HG02642 (cell line): Measurements from ENCODE around the gene PLEKHA6.

Experiments used
- ATAC-seq: cut with Tn5 transposase; IDR thresholded peaks from one replicate; pipeline ENCODE4 v1.9.1; 2021; ENCODE audit warnings: mild to moderate bottlenecking; ENCODE audit not compliant: unreplicated experiment, poor library complexity

The PLEKHA6 gene

GRCh38 chr1:204357551-204358490, 1.9 kb downstream of the PLEKHA6 start:
- no peak for ATAC-seq

DNA sequence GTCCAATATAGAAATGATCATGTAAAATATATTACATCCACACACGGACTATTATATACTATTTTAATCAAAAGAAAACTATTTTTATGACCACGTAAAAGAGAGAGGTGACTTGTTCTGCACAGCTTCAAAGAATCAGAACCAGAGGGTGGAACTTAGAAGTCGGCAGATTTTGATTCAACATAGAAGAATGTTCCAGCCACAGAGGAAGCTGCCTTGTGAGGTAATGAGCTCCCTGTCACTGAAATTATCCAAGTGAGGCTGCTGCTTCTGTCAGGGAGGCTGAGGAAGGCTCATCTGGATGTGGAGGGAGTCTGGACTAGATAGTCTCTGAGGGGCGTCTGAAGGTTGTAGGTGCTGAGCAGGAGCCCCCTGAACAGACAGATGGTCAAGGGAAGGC, 2.7 kb downstream of the PLEKHA6 start:
- ATAC-seq, result no peak

- no peak for ATAC-seq
These were observed 3.8 kb downstream of the PLEKHA6 start for GRCh38 chr1:204355913-204356312.

GRCh38 chr1:204354579-204354978, 5.2 kb downstream of the PLEKHA6 start:
- ATAC-seq, result no peak

DNA sequence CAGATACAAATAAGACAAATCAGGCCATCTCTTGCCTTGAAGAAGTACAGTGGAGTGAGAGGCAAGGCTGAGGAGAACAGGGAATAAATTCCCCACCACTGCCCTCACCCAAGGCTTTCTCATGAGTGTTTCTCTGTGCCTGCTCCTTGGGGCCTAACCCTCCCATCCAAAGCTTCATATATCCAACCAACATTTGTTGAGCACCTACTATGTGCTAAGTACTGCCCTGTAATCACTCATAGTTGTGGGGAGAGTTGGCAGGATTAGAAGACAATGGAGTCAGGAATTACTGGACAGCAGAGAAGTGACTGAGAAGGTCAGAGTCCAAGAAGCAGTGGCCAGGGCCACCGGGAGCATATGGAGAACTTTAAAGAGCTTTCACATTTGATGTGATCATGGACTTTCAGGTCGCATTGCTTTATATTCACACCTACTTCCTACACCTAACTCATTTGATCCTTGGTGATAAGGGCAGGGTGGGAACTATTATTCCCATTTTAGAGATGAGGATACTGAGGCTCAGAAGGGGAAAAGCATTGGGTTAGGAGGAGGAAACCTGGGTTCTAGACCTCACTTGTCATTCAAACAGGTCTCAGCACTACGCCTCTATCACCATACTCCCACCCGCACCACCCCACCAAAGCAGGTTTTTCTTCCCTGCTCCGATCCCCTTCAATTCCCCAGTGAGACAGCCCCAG, 6.4 kb downstream of the PLEKHA6 start:
- ATAC-seq, result no peak

DNA sequence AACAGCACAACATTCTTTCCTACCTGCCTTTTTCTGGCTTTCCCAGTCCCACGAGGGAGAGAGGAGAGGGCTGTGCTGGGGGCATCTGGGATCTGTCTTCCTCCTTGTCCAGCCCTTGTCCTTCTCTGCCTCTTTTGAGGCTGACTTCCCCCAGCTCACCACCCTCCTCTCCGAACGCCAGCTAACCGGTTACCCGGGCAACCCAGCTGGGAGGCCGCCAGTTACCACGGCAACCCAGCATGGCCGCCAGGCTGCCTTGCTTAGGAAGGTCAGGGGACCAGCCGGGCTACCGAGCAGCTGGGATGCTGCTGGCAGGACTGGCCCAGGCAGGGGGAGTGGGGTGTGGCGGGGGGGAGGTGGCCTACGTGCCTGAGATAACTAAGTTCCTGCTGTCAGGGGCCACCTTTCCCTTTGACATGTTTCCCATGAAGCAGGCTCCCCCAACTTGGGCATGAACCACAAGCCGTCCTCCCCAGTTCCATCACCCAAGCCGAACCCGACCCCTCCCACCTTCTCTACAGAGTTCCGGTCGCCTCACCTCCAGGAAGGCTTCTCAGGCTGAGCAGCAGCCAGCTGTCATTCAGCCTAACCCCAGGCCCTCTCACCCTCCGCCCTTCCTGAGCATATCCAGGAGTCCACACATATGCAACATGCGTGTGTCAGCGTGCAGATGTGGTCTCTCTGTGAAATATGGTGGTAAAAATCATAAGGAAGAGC, 8.7 kb downstream of the PLEKHA6 start:
- ATAC-seq, result no peak

- ATAC-seq, result no peak
These were observed 9.4 kb downstream of the PLEKHA6 start for GRCh38 chr1:204350312-204350711.

DNA sequence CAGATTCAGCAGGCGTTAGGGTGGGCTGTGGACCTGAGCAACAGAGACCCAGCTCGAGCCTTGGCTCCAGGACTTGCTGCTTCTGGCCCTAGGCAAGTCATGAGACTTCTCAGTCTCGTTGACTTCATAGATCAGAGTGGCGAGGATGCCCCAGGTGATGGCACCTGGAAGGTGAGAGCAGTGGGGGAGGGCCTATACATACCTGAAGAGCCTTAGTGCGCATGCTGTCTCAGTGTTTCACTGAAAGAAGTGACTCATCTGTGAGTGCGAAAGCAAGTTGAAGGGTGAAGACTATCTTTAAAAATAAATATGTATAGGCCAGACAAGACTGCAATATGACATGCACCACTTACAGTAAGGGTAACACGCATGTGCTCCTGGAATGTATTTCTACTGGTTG, 10.1 kb downstream of the PLEKHA6 start:
- no peak for ATAC-seq

DNA sequence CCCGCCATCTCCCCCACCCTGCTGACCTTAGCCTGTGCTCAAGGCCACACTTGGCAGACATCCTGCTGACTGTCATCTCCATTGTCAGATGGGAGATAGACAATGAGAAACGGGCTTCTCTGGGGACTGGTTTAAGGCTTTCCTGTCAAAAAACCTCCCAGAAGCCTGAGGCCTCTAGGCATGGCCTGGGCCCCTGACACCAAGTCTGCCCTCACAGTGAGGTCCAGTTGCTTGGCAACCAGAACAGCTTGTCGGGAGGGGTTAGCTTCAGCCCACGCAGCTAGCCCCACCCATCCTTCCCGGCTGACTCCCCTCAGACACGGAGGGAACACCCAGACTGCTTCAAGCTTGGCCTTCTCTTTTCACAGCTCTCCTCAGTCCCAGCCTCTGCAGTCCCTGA, 11.0 kb downstream of the PLEKHA6 start:
- no peak for ATAC-seq

DNA sequence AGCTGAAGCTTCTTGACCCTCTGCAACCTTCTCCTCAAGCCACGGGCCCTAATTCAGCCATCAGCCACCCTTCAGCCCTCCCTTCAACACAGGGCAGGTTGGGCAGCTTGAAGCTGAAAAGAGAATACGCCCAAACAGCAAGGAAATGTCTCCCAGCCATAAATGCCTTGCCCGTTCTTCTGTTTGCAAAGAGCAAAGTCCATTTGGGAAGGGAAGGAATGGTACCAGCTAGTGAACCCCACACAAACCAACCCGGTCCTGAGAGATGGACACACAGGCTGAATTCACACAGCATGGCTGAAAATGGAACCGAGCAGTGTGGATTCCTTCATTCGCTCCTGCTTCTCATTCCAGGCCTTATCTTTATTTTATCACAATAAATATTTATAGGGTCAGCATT, 11.5 kb downstream of the PLEKHA6 start:
- no peak for ATAC-seq

DNA sequence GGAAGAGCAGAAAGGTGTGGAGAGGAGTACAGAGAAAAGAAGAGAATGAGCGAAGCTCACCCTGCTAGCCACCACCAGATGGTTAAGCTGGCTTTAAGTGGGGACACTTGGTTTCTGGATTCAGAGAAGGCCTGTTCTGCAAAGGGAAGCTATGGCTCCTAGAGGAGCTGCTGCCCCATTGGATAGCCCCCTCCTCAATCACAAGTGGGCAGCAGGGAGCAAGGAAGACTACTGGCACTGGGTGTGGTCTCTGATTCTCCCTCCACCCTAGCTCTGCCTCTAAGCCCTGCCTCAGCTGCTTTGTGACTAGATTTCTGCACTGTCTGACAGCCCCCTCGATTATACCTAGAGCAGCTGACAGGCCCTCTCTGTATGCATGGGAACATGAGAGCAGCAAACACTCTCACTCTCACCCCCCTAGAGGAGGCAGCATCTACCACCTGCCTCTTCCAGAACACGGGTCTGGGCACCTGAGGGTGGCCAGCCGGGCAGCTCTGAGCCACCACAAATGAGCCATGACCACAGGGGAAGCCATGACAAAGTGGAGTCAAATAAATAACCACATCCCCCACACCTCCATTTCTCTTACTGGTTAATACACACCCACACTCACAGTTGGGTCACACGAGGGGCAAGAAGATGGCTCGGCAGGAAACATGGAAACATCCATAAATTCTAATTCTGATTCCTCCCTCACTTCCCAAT, 13.6 kb downstream of the PLEKHA6 start:
- ATAC-seq, result no peak

DNA sequence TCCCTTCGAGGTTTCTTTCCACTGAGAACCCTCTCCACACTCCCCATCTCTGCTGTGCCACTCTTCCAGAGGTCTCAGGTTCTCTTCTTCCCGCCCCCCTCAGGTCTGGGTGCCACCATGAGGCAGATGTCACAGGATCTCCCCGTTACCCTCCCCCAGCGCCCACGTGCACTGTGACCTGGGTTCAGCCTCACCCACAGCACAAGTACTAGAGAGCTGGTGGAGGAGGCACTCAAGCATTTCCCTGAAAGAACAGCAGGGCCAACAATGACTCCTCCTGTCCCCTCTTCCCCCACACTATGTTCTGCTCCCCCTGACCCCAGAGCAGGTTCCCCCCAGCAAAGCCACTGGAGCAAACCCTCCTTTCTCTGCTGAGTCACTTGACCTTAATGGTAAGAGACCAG, 14.3 kb downstream of the PLEKHA6 start:
- no peak for ATAC-seq

GRCh38 chr1:204344665-204345355, 14.9 kb downstream of the PLEKHA6 start:
- ATAC-seq, result no peak

- ATAC-seq, result no peak
These were observed 15.9 kb downstream of the PLEKHA6 start for GRCh38 chr1:204343802-204344201.

- ATAC-seq, result no peak
These were observed 16.5 kb downstream of the PLEKHA6 start for GRCh38 chr1:204343247-204343646.

- no peak for ATAC-seq
These were observed 17.4 kb downstream of the PLEKHA6 start for GRCh38 chr1:204342310-204342709.

GRCh38 chr1:204341380-204341779, 18.3 kb downstream of the PLEKHA6 start:
- no peak for ATAC-seq

DNA sequence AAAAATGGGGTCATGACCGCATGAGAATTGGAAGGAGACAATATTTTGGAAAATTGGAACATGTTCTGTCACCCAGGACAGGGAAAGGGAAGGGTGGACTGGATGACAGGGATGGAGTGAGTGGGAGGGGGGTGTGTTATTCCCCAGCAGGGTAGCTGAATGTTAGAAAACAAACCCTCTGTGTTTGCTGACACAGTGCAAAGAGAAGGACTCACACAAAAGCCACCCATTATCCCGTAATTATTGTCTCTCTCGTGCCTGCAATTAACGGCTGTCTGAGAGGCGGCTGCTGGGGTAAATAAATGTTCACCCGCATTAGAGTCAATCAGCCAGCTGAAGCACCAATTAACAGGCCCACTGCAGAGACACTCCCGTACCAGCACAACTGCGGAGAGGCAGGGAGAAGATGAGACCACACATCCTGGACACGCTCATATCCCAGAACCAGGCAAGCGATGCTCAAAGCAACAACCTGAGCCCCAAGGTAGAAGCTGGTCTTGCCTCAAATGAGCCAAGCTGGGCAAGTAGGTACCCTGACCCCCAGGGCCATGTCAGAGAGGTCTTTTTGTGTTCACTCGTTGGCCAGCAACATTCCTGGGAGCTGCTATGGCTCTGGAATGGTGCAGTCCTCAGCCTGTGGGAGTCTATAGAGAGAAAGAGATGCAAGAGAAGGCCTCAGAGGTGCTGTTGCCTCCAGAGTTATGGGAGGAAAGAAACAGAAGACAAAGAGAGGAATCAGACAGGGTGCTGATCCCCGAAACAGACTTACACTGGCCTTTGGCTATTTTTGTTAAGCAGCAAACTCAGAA, 19.4 kb downstream of the PLEKHA6 start:
- no peak for ATAC-seq

- no peak for ATAC-seq
These were observed 20.2 kb downstream of the PLEKHA6 start for GRCh38 chr1:204339541-204339940.
